SK-N-SH treated with all-trans-retinoic acid at 6 μM for 48 hours (cell line): ENCODE measurements around the gene VAMP5.

Experiments
- PATZ1 ChIP-seq: fragments of 250-450 bp; sonication (Bioruptor Pico); IDR thresholded peaks from 2 replicates; pipeline ENCODE4 v1.8.0; 2020; ENCODE audit warnings: mild to moderate bottlenecking, moderate library complexity, borderline replicate concordance
- PPARA ChIP-seq: fragments of 250-450 bp; sonication (Bioruptor Pico); IDR thresholded peaks from 2 replicates; pipeline ENCODE4 v1.5.0; 2020; ENCODE audit warnings: mild to moderate bottlenecking, borderline replicate concordance
- RARB ChIP-seq: fragments of 250-450 bp; sonication (Bioruptor Pico); IDR thresholded peaks from 2 replicates; pipeline ENCODE4 v1.8.0; 2021; ENCODE audit warnings: mild to moderate bottlenecking, moderate library complexity
- ZFP30 ChIP-seq: fragments of 450-650 bp; formaldehyde crosslinking; IDR thresholded peaks from 2 replicates; pipeline ENCODE4 v1.5.0; 2022; ENCODE audit warnings: mild to moderate bottlenecking, moderate library complexity
- ZNF70 ChIP-seq: fragments of 450-650 bp; formaldehyde crosslinking; IDR thresholded peaks from 2 replicates; pipeline ENCODE4 v1.5.0; 2020; ENCODE audit warnings: mild to moderate bottlenecking, moderate library complexity
- ZNF8 ChIP-seq: fragments of 450-650 bp; formaldehyde crosslinking; IDR thresholded peaks from 2 replicates; pipeline ENCODE4 v1.5.0; 2020; ENCODE audit warnings: mild to moderate bottlenecking, moderate library complexity

- TF ChIP-seq RARB (no peak), PATZ1 (CRISPR knock-in tag) (no peak), PPARA (CRISPR knock-in tag) (no peak), ZNF8 (CRISPR knock-in tag) (no peak), ZFP30 (CRISPR knock-in tag) (no peak), ZNF70 (CRISPR knock-in tag) (no peak)
Measured at GRCh38 chr2:85588645-85589044, 4.4 kb downstream of the VAMP5 start.
